PC-9 (cell line): ENCODE measurements around the gene SLC45A3. TPM values are rescaled to one million over a fixed set of nuclear protein-coding genes. Genes with fewer than 3 reads are reported as not detected.

Experiments
- BruUV-seq: library from RNA; stranded (reverse); fragments of 400-500 nt; replicated peaks from 2 replicates; lab custom pipeline; 2021; lab: Mats Ljungman, UMichigan
- CTCF ChIA-PET: fragments of 300-600 bp; sonication (Branson Sonifier 250); formaldehyde crosslinking; loops from one replicate; lab custom pipeline; 2022; ENCODE audit warnings: antibody characterized with exemption; lab: Charles Lee
- POLR2A ChIA-PET: fragments of 300-600 bp; sonication (Branson Sonifier 250); formaldehyde crosslinking; loops from one replicate; lab custom pipeline; 2022; ENCODE audit warnings: antibody characterized with exemption; ENCODE audit not compliant: unreplicated experiment; lab: Charles Lee
- DNase-seq, 2 experiments: peaks; one replicate each; pipeline versions ENCODE4 v3.0.0 to v3.0.0-alpha.2; 2015 to 2022; ENCODE audit warnings: mixed read lengths in 1 of 2
- H2AFZ ChIP-seq: fragments of 200-600 bp; sonication (generic); 2 replicates; pipeline ENCODE4 v1.8.1; 2017; ENCODE audit warnings: antibody characterized with exemption
- H3F3A ChIP-seq: fragments of 200-600 bp; sonication (generic); 2 replicates; pipeline ENCODE4 v1.8.1; 2017; ENCODE audit warnings: antibody characterized with exemption, mild to moderate bottlenecking, low read depth; ENCODE audit not compliant: insufficient read depth
- H3K27ac ChIP-seq: fragments of 200-600 bp; sonication (generic); 2 replicates; pipeline ENCODE4 v1.6.1; 2016; ENCODE audit warnings: mixed run types
- H3K27me3 ChIP-seq: fragments of 200-600 bp; sonication (generic); 2 replicates; pipeline ENCODE4 v1.6.1; 2016; ENCODE audit warnings: low read depth, mixed run types; ENCODE audit not compliant: insufficient read depth
- H3K36me3 ChIP-seq: fragments of 200-600 bp; sonication (generic); 2 replicates; pipeline ENCODE4 v1.6.1; 2016; ENCODE audit warnings: low read depth, mixed run types
- H3K4me1 ChIP-seq: fragments of 200-600 bp; sonication (generic); replicated peaks from 2 replicates; pipeline ENCODE4 v1.6.1; 2016; ENCODE audit warnings: mixed run types; ENCODE audit not compliant: insufficient read depth
- H3K4me2 ChIP-seq: fragments of 200-600 bp; sonication (generic); 2 replicates; pipeline ENCODE4 v1.6.1; 2017; ENCODE audit warnings: mixed run types
- H3K4me3 ChIP-seq: fragments of 200-600 bp; sonication (generic); 2 replicates; pipeline ENCODE4 v1.6.1; 2016; ENCODE audit warnings: mixed run types
- H3K79me2 ChIP-seq: fragments of 200-600 bp; sonication (generic); 2 replicates; pipeline ENCODE4 v1.6.1; 2017; ENCODE audit warnings: low read depth, mixed run types
- H3K9me2 ChIP-seq: fragments of 200-600 bp; sonication (generic); 2 replicates; pipeline ENCODE4 v1.8.1; 2017; ENCODE audit warnings: mild to moderate bottlenecking; ENCODE audit not compliant: insufficient read depth
- H3K9me3 ChIP-seq: fragments of 200-600 bp; sonication (generic); 2 replicates; pipeline ENCODE4 v1.8.1; 2016; ENCODE audit warnings: low read depth; ENCODE audit not compliant: insufficient read depth
- H4K20me1 ChIP-seq: fragments of 200-600 bp; sonication (generic); 2 replicates; pipeline ENCODE4 v1.8.1; 2017; ENCODE audit not compliant: insufficient read depth
- EZH2 ChIP-seq: fragments of 200-600 bp; sonication (generic); IDR thresholded peaks from 2 replicates; pipeline ENCODE4 v1.8.0; 2017; ENCODE audit warnings: antibody characterized with exemption, low read depth
- intact Hi-C: fragments of 100-400 bp; cut with micrococcal nuclease; formaldehyde crosslinking; loops from one replicate; pipeline ENCODE4 v1.10.0; 2022; ENCODE audit not compliant: unreplicated experiment
- total RNA-seq: library from RNA; stranded (reverse); gene quantifications from 2 replicates; pipeline ENCODE4 v1.2.3, GENCODE V29; 2021
- TF ChIP-seq, protein P1 (sequence below): fragments of 200-600 bp; sonication (generic); conservative IDR thresholded peaks from 2 replicates; pipeline ENCODE4 v1.6.1; 2017; ENCODE audit warnings: mixed run types, antibody characterized with exemption, mild to moderate bottlenecking, moderate library complexity

Gene SLC45A3
- total RNA-seq, 1 experiment from 2014 or later = 19.9 TPM

DNA sequence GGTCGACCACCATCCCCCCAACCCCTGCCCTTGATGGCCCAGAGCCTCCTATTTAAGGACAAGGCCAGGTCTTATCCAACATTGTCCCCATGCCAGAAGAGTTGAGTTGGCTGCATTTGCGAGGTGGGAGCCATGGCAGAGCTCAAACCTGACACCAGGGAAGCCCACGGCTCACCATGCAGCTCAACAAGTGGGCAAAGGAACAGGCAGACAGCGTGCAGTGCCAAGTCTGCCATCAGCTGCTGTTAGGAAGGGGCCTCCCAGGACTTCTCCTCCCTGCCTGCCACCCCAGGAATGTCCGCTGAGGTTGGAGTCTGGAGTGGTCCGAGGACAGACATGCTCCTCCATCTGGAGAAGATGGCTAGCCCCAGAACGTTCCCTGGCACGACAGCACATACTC is 19.9 kb downstream of the SLC45A3 start:
- CTCF ChIA-PET = interaction anchor here (0.5 to 3.8 kb wide), 2 partner anchors 19 to 50 kb away, joined by 3 to 96 read pairs; no protein-coding TSS in a partner anchor
- no peak overlapping the region for H2AFZ ChIP-seq
- peaks cover 39% of the 10 kb centered on the region for H3K4me1 ChIP-seq
- peaks cover 12% of the 10 kb centered on the region for H3K79me2 ChIP-seq
- TF ChIP-seq, protein P1, sequence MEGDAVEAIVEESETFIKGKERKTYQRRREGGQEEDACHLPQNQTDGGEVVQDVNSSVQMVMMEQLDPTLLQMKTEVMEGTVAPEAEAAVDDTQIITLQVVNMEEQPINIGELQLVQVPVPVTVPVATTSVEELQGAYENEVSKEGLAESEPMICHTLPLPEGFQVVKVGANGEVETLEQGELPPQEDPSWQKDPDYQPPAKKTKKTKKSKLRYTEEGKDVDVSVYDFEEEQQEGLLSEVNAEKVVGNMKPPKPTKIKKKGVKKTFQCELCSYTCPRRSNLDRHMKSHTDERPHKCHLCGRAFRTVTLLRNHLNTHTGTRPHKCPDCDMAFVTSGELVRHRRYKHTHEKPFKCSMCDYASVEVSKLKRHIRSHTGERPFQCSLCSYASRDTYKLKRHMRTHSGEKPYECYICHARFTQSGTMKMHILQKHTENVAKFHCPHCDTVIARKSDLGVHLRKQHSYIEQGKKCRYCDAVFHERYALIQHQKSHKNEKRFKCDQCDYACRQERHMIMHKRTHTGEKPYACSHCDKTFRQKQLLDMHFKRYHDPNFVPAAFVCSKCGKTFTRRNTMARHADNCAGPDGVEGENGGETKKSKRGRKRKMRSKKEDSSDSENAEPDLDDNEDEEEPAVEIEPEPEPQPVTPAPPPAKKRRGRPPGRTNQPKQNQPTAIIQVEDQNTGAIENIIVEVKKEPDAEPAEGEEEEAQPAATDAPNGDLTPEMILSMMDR = no peak
- H3K4me3 ChIP-seq = no peak overlapping the region
- no peak overlapping the region for H3K4me2 ChIP-seq
- BruUV-seq = no TSS peak
- 0 out of 2 replicates have a peak, but pooled peaks cover 4% of the 10 kb centered on the region for H4K20me1 ChIP-seq
- DNase-seq = no peak
- no peaks in the 10 kb centered on the region for H3K27me3 ChIP-seq
- H3K36me3 ChIP-seq = 0 out of 2 replicates have a peak, but pooled peaks cover 22% of the 10 kb centered on the region
- intact Hi-C loops = loop anchor here (5.0 kb wide), 1 partner anchor 447 kb away; no protein-coding TSS in a partner anchor
- POLR2A ChIA-PET = interaction anchor here (0.6 to 1.1 kb wide), 2 partner anchors 28 to 138 kb away, joined by 3 read pairs; no protein-coding TSS in a partner anchor
- peaks cover 27% of the 10 kb centered on the region for H3F3A ChIP-seq
- no peaks in the 10 kb centered on the region for H3K9me3 ChIP-seq
- H3K9me2 ChIP-seq = no peaks in the 10 kb centered on the region
- H3K27ac ChIP-seq = no peak overlapping the region

GRCh38 chr1:205658943-205659581 is 21.2 kb downstream of the SLC45A3 start:
- Histone ChIP-seq H3K27me3 (no peaks in the 10 kb centered on the region), H3K4me3 (no peak overlapping the region), H2AFZ (no peak overlapping the region), H3K79me2 (peaks cover 11% of the 10 kb centered on the region), H3K36me3 (0 out of 2 replicates have a peak, but pooled peaks cover 21% of the 10 kb centered on the region), H4K20me1 (0 out of 2 replicates have a peak, but pooled peaks cover 4% of the 10 kb centered on the region), H3K4me1 (peaks cover 27% of the 10 kb centered on the region), H3K27ac (no peak overlapping the region), H3K9me2 (no peaks in the 10 kb centered on the region), H3F3A (peaks cover 17% of the 10 kb centered on the region), H3K4me2 (no peak overlapping the region), H3K9me3 (no peaks in the 10 kb centered on the region)
- peak in 1 of 2 experiments; percentile 74 for DNase-seq
- CTCF ChIA-PET = interaction anchor here (0.5 to 3.8 kb wide), 12 partner anchors 27 to 318 kb away, joined by 3 to 96 read pairs (median 4); partner anchors contain the start of gene ELK4
- BruUV-seq = no TSS peak
- intact Hi-C loops = loop anchor here (1.0 to 5.0 kb wide), 3 partner anchors 52 to 262 kb away; no protein-coding TSS in a partner anchor
- POLR2A ChIA-PET = interaction anchor here (1.1 kb wide), 1 partner anchor 27 kb away, joined by 3 read pairs; no protein-coding TSS in a partner anchor
- TF ChIP-seq EZH2 = no peak
- TF ChIP-seq, protein P1 = peak; percentile 92

GRCh38 chr1:205656236-205656635 is 24.1 kb downstream of the SLC45A3 start:
- POLR2A ChIA-PET = no interaction called here
- intact Hi-C loops = loop anchor here (2.0 to 5.0 kb wide), 3 partner anchors 167 to 261 kb away; no protein-coding TSS in a partner anchor
- no peak for TF ChIP-seq EZH2
- TF ChIP-seq, protein P1 = no peak

More at GRCh38 chr1:205656236-205656635, 24.1 kb downstream of the SLC45A3 start:
- H4K20me1 ChIP-seq = 0 out of 2 replicates have a peak, but pooled peaks cover 9% of the 10 kb centered on the region
- H3K36me3 ChIP-seq = 0 out of 2 replicates have a peak, but pooled peaks cover 6% of the 10 kb centered on the region
- H3K27ac ChIP-seq = no peak overlapping the region
- H3K9me2 ChIP-seq = no peaks in the 10 kb centered on the region
- BruUV-seq = no TSS peak
- H3K9me3 ChIP-seq = no peaks in the 10 kb centered on the region
- H3K27me3 ChIP-seq = no peaks in the 10 kb centered on the region
- CTCF ChIA-PET = interaction anchor here (0.6 to 0.7 kb wide), 2 partner anchors 73 to 120 kb away, joined by 3 read pairs; no protein-coding TSS in a partner anchor
- DNase-seq = no peak
- H2AFZ ChIP-seq = no peak overlapping the region
- H3K79me2 ChIP-seq = no peaks in the 10 kb centered on the region
- peaks cover 17% of the 10 kb centered on the region for H3F3A ChIP-seq
- H3K4me3 ChIP-seq = no peak overlapping the region
- H3K4me2 ChIP-seq = no peak overlapping the region
- no peaks in the 10 kb centered on the region for H3K4me1 ChIP-seq
